ENCODE measurements around the gene MBNL2. TPM values are rescaled to one million over a fixed set of nuclear protein-coding genes. Genes with fewer than 3 reads are reported as not detected.
"Not testable (repeated sequence)": the region's sequence is repeated elsewhere in the genome, so short reads cannot be mapped to it uniquely, and the experiment has no call there.

Gene MBNL2
- total and polyA plus RNA-seq, 4 experiments from 2014 or later, result 20.1 to 36.2 (median 28.3) TPM

- H3K4me1 ChIP-seq (ENCODE audit: insufficient read depth, low read length), result no peaks in the 10 kb centered on the region
- Mint-ChIP-seq H3K36me3 (peaks cover 45 to 66% of the 10 kb centered on the region in 2 donors), H3K4me3 (no peak overlapping the region), H3K27ac (no peak overlapping the region), H3K4me1 (peaks cover 0 to 4% (median 0%) of the 10 kb centered on the region in 4 donors), H3K9me3 (no peaks in the 10 kb centered on the region), H3K27me3 (no peaks in the 10 kb centered on the region)
- H3K36me3 ChIP-seq (ENCODE audit: insufficient read depth, low read length), result peaks cover 21% of the 10 kb centered on the region
- DNase-seq, result no peak
- ChIA-PET CTCF (ENCODE audit: partially characterized antibody) (interaction anchor here (14.1 kb wide), 1 partner anchor 236 kb away, joined by 255 read pairs; no protein-coding TSS in a partner anchor), POLR2A (ENCODE audit: partially characterized antibody) (no interaction called here)
- H3K27me3 ChIP-seq (ENCODE audit: insufficient read depth, low read length), result no peaks in the 10 kb centered on the region
- intact Hi-C loops (cut with micrococcal nuclease), result no loop called here
- H3K4me3 ChIP-seq (ENCODE audit: low read length in 2 of 2), result no peak overlapping the region
- H3K27ac ChIP-seq (ENCODE audit: low read depth, low read length), result no peak overlapping the region
- H3K9me3 ChIP-seq (ENCODE audit: control insufficient read depth in 1 of 2, low read length in 2 of 2), result no peaks in the 10 kb centered on the region
These were observed 124.0 kb downstream of the MBNL2 start for GRCh38 chr13:97346097-97346496.

- Histone ChIP-seq H3K4me3 (ENCODE audit: low read length in 2 of 2) (no peak overlapping the region), H3K36me3 (ENCODE audit: insufficient read depth, low read length) (peaks cover 21% of the 10 kb centered on the region), H3K27ac (ENCODE audit: low read depth, low read length) (no peak overlapping the region), H3K27me3 (ENCODE audit: insufficient read depth, low read length) (no peaks in the 10 kb centered on the region), H3K9me3 (ENCODE audit: control insufficient read depth in 1 of 2, low read length in 2 of 2) (no peaks in the 10 kb centered on the region), H3K4me1 (ENCODE audit: insufficient read depth, low read length) (no peaks in the 10 kb centered on the region)
- H3K4me1 Mint-ChIP-seq, result peaks cover 0 to 3% (median 1%) of the 10 kb centered on the region in 4 donors
- H3K27me3 Mint-ChIP-seq, result no peaks in the 10 kb centered on the region
- H3K27ac Mint-ChIP-seq, result no peak overlapping the region
- intact Hi-C loops (cut with micrococcal nuclease), result no loop called here
- POLR2A ChIA-PET (ENCODE audit: partially characterized antibody), result no interaction called here
- DNase-seq, result no peak
- no peak overlapping the region for H3K4me3 Mint-ChIP-seq
- no peaks in the 10 kb centered on the region for H3K9me3 Mint-ChIP-seq
- CTCF ChIA-PET (ENCODE audit: partially characterized antibody), result interaction anchor here (14.1 kb wide), 1 partner anchor 236 kb away, joined by 255 read pairs; no protein-coding TSS in a partner anchor
- peaks cover 50 to 69% of the 10 kb centered on the region in 2 donors for H3K36me3 Mint-ChIP-seq
These were observed 124.6 kb downstream of the MBNL2 start for GRCh38 chr13:97346561-97347254.

DNA sequence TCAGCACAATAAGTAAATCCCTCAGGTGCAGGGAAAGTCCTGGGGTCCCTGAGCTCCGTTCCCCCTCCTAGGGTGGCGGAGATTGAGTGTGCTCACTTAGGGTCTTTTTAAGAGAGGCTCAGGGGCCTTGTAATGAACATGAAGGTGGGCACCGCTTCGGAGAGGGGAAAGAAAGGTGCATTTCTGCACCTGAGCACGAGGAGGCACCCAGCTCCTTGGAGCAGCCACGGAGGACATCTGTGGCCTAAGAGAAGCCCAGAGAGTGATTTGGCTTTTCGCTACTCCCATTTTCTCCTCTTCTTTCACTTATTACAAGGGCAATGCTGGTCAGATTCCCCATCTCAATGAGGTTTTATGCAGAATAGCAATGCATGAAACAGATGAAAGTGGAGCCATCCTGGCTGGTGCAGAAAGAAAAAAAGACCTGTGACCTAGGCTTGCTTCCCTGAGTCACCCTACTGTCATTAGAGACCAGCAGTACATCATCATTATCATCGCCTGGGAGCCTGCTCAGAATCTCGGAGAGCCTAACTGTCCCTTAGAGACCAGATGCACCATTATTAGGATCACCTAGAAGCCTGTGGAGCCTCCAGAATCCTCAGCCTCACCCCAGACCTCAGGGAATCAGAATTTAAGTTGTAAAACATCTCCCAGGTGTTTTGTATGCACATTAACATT, 125.3 kb downstream of the MBNL2 start:
- no peak overlapping the region for H3K27ac Mint-ChIP-seq
- ChIA-PET POLR2A (ENCODE audit: partially characterized antibody) (no interaction called here), CTCF (ENCODE audit: partially characterized antibody) (interaction anchor here (0.6 to 14.1 kb wide), 4 partner anchors 12 to 237 kb away, joined by 3 to 255 read pairs (median 11); no protein-coding TSS in a partner anchor)
- Histone ChIP-seq H3K27ac (ENCODE audit: low read depth, low read length) (no peak overlapping the region), H3K4me1 (ENCODE audit: insufficient read depth, low read length) (no peaks in the 10 kb centered on the region), H3K4me3 (ENCODE audit: low read length in 2 of 2) (no peak overlapping the region), H3K9me3 (ENCODE audit: control insufficient read depth in 1 of 2, low read length in 2 of 2) (no peaks in the 10 kb centered on the region), H3K36me3 (ENCODE audit: insufficient read depth, low read length) (peaks cover 21% of the 10 kb centered on the region), H3K27me3 (ENCODE audit: insufficient read depth, low read length) (no peaks in the 10 kb centered on the region)
- no peaks in the 10 kb centered on the region for H3K9me3 Mint-ChIP-seq
- H3K27me3 Mint-ChIP-seq, result no peaks in the 10 kb centered on the region
- no peak overlapping the region for H3K4me3 Mint-ChIP-seq
- peaks cover 50 to 73% of the 10 kb centered on the region in 2 donors for H3K36me3 Mint-ChIP-seq
- intact Hi-C loops (cut with micrococcal nuclease), result no loop called here
- H3K4me1 Mint-ChIP-seq, result peaks cover 0 to 3% (median 1%) of the 10 kb centered on the region in 4 donors
- no peak for DNase-seq

- peaks cover 0 to 3% (median 1%) of the 10 kb centered on the region in 4 donors for H3K4me1 Mint-ChIP-seq
- CTCF ChIA-PET (ENCODE audit: partially characterized antibody), result interaction anchor here (0.9 to 14.1 kb wide), 3 partner anchors 11 to 238 kb away, joined by 3 to 255 read pairs (median 19); no protein-coding TSS in a partner anchor
- H3K9me3 Mint-ChIP-seq, result no peaks in the 10 kb centered on the region
- no peaks in the 10 kb centered on the region for H3K27me3 Mint-ChIP-seq
- H3K4me3 Mint-ChIP-seq, result no peak overlapping the region
- H3K9me3 ChIP-seq (ENCODE audit: control insufficient read depth in 1 of 2, low read length in 2 of 2), result no peaks in the 10 kb centered on the region
- no peak overlapping the region for H3K4me3 ChIP-seq (ENCODE audit: low read length in 2 of 2)
- intact Hi-C loops (cut with micrococcal nuclease), result no loop called here
- peaks cover 45 to 71% of the 10 kb centered on the region in 2 donors for H3K36me3 Mint-ChIP-seq
- peaks cover 21% of the 10 kb centered on the region for H3K36me3 ChIP-seq (ENCODE audit: insufficient read depth, low read length)
- H3K4me1 ChIP-seq (ENCODE audit: insufficient read depth, low read length), result no peaks in the 10 kb centered on the region
- no peak overlapping the region for H3K27ac Mint-ChIP-seq
- H3K27ac ChIP-seq (ENCODE audit: low read depth, low read length), result no peak overlapping the region
- POLR2A ChIA-PET (ENCODE audit: partially characterized antibody), result no interaction called here
- no peaks in the 10 kb centered on the region for H3K27me3 ChIP-seq (ENCODE audit: insufficient read depth, low read length)
- no peak for DNase-seq
These were observed 126.5 kb downstream of the MBNL2 start for GRCh38 chr13:97348569-97349100.

- peaks cover 45 to 65% of the 10 kb centered on the region in 2 donors for H3K36me3 Mint-ChIP-seq
- H3K4me3 ChIP-seq (ENCODE audit: low read length in 2 of 2); POLR2A ChIA-PET (ENCODE audit: partially characterized antibody); intact Hi-C loops (cut with micrococcal nuclease); H3K4me1 Mint-ChIP-seq; DNase-seq; H3K4me1 ChIP-seq (ENCODE audit: insufficient read depth, low read length); H3K27me3 ChIP-seq (ENCODE audit: insufficient read depth, low read length); H3K9me3 Mint-ChIP-seq; H3K27me3 Mint-ChIP-seq; H3K4me3 Mint-ChIP-seq; H3K9me3 ChIP-seq (ENCODE audit: control insufficient read depth in 1 of 2, low read length in 2 of 2); H3K27ac ChIP-seq (ENCODE audit: low read depth, low read length): not testable (repeated sequence)
- H3K36me3 ChIP-seq (ENCODE audit: insufficient read depth, low read length), result peaks cover 20% of the 10 kb centered on the region
- H3K27ac Mint-ChIP-seq, result peak overlapping the region in 2 of 7 donors; percentile 13
- CTCF ChIA-PET (ENCODE audit: partially characterized antibody), result interaction anchor here (0.8 to 23.6 kb wide), 3 partner anchors 8 to 241 kb away, joined by 3 to 443 read pairs (median 19); no protein-coding TSS in a partner anchor
These were observed 129.9 kb downstream of the MBNL2 start for GRCh38 chr13:97352012-97352411.

DNA sequence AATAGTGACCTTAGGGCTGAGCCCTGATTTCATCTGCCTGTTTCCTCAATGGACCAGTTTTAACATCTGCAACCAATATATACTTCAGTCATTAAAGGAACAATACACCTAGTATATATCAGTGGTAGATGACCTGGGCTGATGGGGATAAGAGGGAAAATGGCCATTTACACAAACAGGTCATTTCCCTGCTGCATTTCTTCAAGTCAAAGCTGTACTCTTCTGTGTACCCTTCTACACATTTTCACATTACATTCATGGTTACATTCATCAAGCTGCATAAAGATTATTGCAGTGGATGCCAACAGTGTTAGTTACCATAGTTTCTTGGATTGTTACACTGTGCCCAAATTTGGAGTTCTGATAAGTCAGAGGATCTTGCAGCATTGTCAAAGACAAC, 130.7 kb downstream of the MBNL2 start:
- Histone ChIP-seq H3K27ac (ENCODE audit: low read depth, low read length) (no peak overlapping the region), H3K4me1 (ENCODE audit: insufficient read depth, low read length) (no peaks in the 10 kb centered on the region), H3K27me3 (ENCODE audit: insufficient read depth, low read length) (no peaks in the 10 kb centered on the region), H3K4me3 (ENCODE audit: low read length in 2 of 2) (no peak overlapping the region), H3K9me3 (ENCODE audit: control insufficient read depth in 1 of 2, low read length in 2 of 2) (no peaks in the 10 kb centered on the region), H3K36me3 (ENCODE audit: insufficient read depth, low read length) (peaks cover 13% of the 10 kb centered on the region)
- no peaks in the 10 kb centered on the region for H3K27me3 Mint-ChIP-seq
- H3K4me3 Mint-ChIP-seq, result no peak overlapping the region
- CTCF ChIA-PET (ENCODE audit: partially characterized antibody), result interaction anchor here (23.6 kb wide), 1 partner anchor 242 kb away, joined by 443 read pairs; no protein-coding TSS in a partner anchor
- peaks cover 0 to 2% (median 0%) of the 10 kb centered on the region in 4 donors for H3K4me1 Mint-ChIP-seq
- POLR2A ChIA-PET (ENCODE audit: partially characterized antibody), result no interaction called here
- no peaks in the 10 kb centered on the region for H3K9me3 Mint-ChIP-seq
- intact Hi-C loops (cut with micrococcal nuclease), result no loop called here
- no peak for DNase-seq
- H3K27ac Mint-ChIP-seq, result peak overlapping the region in 1 of 7 donors; percentile 37
- peaks cover 38 to 64% of the 10 kb centered on the region in 2 donors for H3K36me3 Mint-ChIP-seq

Measured in CD4-positive, alpha-beta memory T cell (primary cell).